HG03565 (cell line): Measurements from ENCODE around the gene BUB1.
"Not testable (repeated sequence)": the region's sequence is repeated elsewhere in the genome, so short reads cannot be mapped to it uniquely, and the experiment has no call there.

Experiments
- ATAC-seq: cut with Tn5 transposase; IDR thresholded peaks from one replicate; pipeline ENCODE4 v1.9.1; 2021; ENCODE audit warnings: mild to moderate bottlenecking, moderate library complexity; ENCODE audit not compliant: unreplicated experiment

BUB1 gene

GRCh38 chr2:110677530-110678456, at the start of gene BUB1:
BUB1 (minus strand) TSS chr2:110678063; CDS start chr2:110677995, 68 bp downstream.
- ATAC-seq, result peak; percentile 72

GRCh38 chr2:110726285-110726684, 48.4 kb upstream of the BUB1 start:
- ATAC-seq, result no peak

- no peak for ATAC-seq
Observed at GRCh38 chr2:110725859-110726258, 48.0 kb upstream of the BUB1 start.

GRCh38 chr2:110725370-110725769, 47.5 kb upstream of the BUB1 start:
- ATAC-seq, result no peak

- ATAC-seq, result no peak
Observed at GRCh38 chr2:110724820-110725219, 47.0 kb upstream of the BUB1 start.

- ATAC-seq, result no peak
Observed at GRCh38 chr2:110720547-110720946, 42.7 kb upstream of the BUB1 start.

- ATAC-seq, result no peak
Observed at GRCh38 chr2:110718990-110719389, 41.1 kb upstream of the BUB1 start.

- no peak for ATAC-seq
Observed at GRCh38 chr2:110718382-110718781, 40.5 kb upstream of the BUB1 start.

- ATAC-seq, result no peak
Observed at GRCh38 chr2:110717734-110718133, 39.9 kb upstream of the BUB1 start.

GRCh38 chr2:110716959-110717645, 39.2 kb upstream of the BUB1 start:
- ATAC-seq, result no peak

- ATAC-seq, result no peak
Observed at GRCh38 chr2:110714452-110715224, 36.8 kb upstream of the BUB1 start.

- peak; percentile 63 for ATAC-seq
Observed at GRCh38 chr2:110713513-110714362, 35.9 kb upstream of the BUB1 start.

GRCh38 chr2:110712737-110713136, 34.9 kb upstream of the BUB1 start:
- no peak for ATAC-seq

GRCh38 chr2:110708455-110708854, 30.6 kb upstream of the BUB1 start:
- no peak for ATAC-seq

GRCh38 chr2:110707386-110707965, 29.6 kb upstream of the BUB1 start:
- ATAC-seq, result no peak

- ATAC-seq, result no peak
Observed at GRCh38 chr2:110702514-110703380, 24.9 kb upstream of the BUB1 start.

GRCh38 chr2:110698253-110698652, 20.4 kb upstream of the BUB1 start:
- not testable (repeated sequence) for ATAC-seq

GRCh38 chr2:110695146-110695898, 17.5 kb upstream of the BUB1 start:
- ATAC-seq, result not testable (repeated sequence)
